AG04450 (cell line): ENCODE results near the gene MON2. TPM values are rescaled to one million over a fixed set of nuclear protein-coding genes. Genes with fewer than 3 reads are reported as not detected.

Experiments
- CTCF ChIA-PET: fragments of 300-600, 350-600 bp; formaldehyde crosslinking; extraction: SDS; loops from one replicate; lab custom pipeline; 2022; ENCODE audit warnings: antibody characterized with exemption, inconsistent platforms; lab: Charles Lee
- POLR2A ChIA-PET: fragments of 350-600 bp; formaldehyde crosslinking; extraction: SDS; loops from one replicate; lab custom pipeline; 2021; ENCODE audit warnings: antibody characterized with exemption, inconsistent platforms; lab: Yijun Ruan, JAX
- DNase-seq: peaks from one replicate; pipeline ENCODE4 v3.0.0-alpha.2; 2011; ENCODE audit warnings: low read depth, low spot score
- H3K27ac ChIP-seq: one replicate; pipeline ENCODE4 v1.5.1; 2012; ENCODE audit warnings: low read depth, low read length, control low read depth
- H3K27me3 ChIP-seq: one replicate; pipeline ENCODE4 v1.6.0; 2012; ENCODE audit warnings: low read length; ENCODE audit not compliant: control insufficient read depth, insufficient read depth
- H3K4me3 ChIP-seq: 2 replicates; pipeline ENCODE4 v1.5.1; 2011; ENCODE audit warnings: mild to moderate bottlenecking, low read depth, low read length, control low read depth
- H3K9me3 ChIP-seq: 2 replicates; pipeline ENCODE4 v1.5.1; 2012; ENCODE audit warnings: low read length; ENCODE audit not compliant: control insufficient read depth, insufficient read depth
- CTCF ChIP-seq: IDR thresholded peaks from 2 replicates; pipeline ENCODE4 v1.5.1; 2011; ENCODE audit warnings: low read depth, low read length, control low read depth, inconsistent platforms
- polyA plus RNA-seq: library from polyadenylated mRNA; depleted of rRNA; stranded (reverse); fragments of >200 nt; gene quantifications from 2 replicates; pipeline ENCODE4 v1.2.3, GENCODE V29; 2011

MON2 gene
- polyA plus RNA-seq, 1 experiment: 24.2 TPM

- CTCF ChIA-PET: no interaction called here
- peaks cover 2% of the 10 kb centered on the region for H3K27me3 ChIP-seq
- H3K4me3 ChIP-seq: peak overlapping the region; percentile 62
- POLR2A ChIA-PET: interaction anchor here (1.8 kb wide), 1 partner anchor 28 kb away, joined by 8 read pairs; no protein-coding TSS in a partner anchor
- peak; percentile 21 for DNase-seq
- H3K9me3 ChIP-seq: peaks cover 2% of the 10 kb centered on the region; the same call in 1 of the 2 replicates
- TF ChIP-seq CTCF: peak; percentile 40
- no peak overlapping the region for H3K27ac ChIP-seq
Observed at GRCh38 chr12:62631471-62632410, 165.1 kb downstream of the MON2 start.

- H3K4me3 ChIP-seq: peak overlapping the region; percentile 62
- no peak overlapping the region for H3K27ac ChIP-seq
- no peak for TF ChIP-seq CTCF
- no peak for DNase-seq
- peaks cover 2% of the 10 kb centered on the region for H3K27me3 ChIP-seq
- POLR2A ChIA-PET: interaction anchor here (1.8 kb wide), 1 partner anchor 29 kb away, joined by 8 read pairs; no protein-coding TSS in a partner anchor
- CTCF ChIA-PET: no interaction called here
- peaks cover 2% of the 10 kb centered on the region; the same call in 1 of the 2 replicates for H3K9me3 ChIP-seq
Observed at GRCh38 chr12:62632411-62632918, 165.8 kb downstream of the MON2 start.

- TF ChIP-seq CTCF: no peak
- peaks cover 2% of the 10 kb centered on the region; the same call in 1 of the 2 replicates for H3K9me3 ChIP-seq
- no peak for DNase-seq
- no peak overlapping the region for H3K4me3 ChIP-seq
- POLR2A ChIA-PET: no interaction called here
- no peak overlapping the region for H3K27ac ChIP-seq
- CTCF ChIA-PET: no interaction called here
- peaks cover 2% of the 10 kb centered on the region for H3K27me3 ChIP-seq
Observed at GRCh38 chr12:62635649-62636048, 169.0 kb downstream of the MON2 start.

GRCh38 chr12:62637679-62638078 lies 171.1 kb downstream of the MON2 start:
- Histone ChIP-seq H3K27ac (no peak overlapping the region), H3K9me3 (peaks cover 2% of the 10 kb centered on the region; the same call in 1 of the 2 replicates), H3K4me3 (no peak overlapping the region), H3K27me3 (peaks cover 2% of the 10 kb centered on the region)
- TF ChIP-seq CTCF: no peak
- CTCF ChIA-PET: interaction anchor here (0.6 kb wide), 2 partner anchors 62 to 126 kb away, joined by 3 to 5 read pairs; no protein-coding TSS in a partner anchor
- DNase-seq: no peak
- POLR2A ChIA-PET: no interaction called here
